WTC11 (cell line): ENCODE measurements around the gene SGPL1. TPM values are rescaled to one million over a fixed set of nuclear protein-coding genes. Genes with fewer than 3 reads are reported as not detected.

Experiments
- ATAC-seq: fragments of 200-7000 bp; cut with Tn5 transposase; 2 replicates; pipeline ENCODE4 v1.10.0; 2021; ENCODE audit warnings: mild to moderate bottlenecking, moderate library complexity
- CTCF ChIA-PET: fragments of 300-600 bp; sonication (Branson Sonifier 250); formaldehyde crosslinking; loops from one replicate; lab custom pipeline; 2021; ENCODE audit warnings: antibody characterized with exemption; lab: Charles Lee
- POLR2A ChIA-PET: fragments of 350-600 bp; sonication (Branson Sonifier 250); formaldehyde crosslinking; loops from one replicate; lab custom pipeline; 2021; ENCODE audit warnings: antibody characterized with exemption; lab: Charles Lee
- DNase-seq: peaks from one replicate; pipeline ENCODE4 v3.0.0; 2021; ENCODE audit warnings: low spot score
- H3K27ac Mint-ChIP-seq: 2 replicates; pipeline ENCODE4 v1.8.0; 2021; ENCODE audit warnings: mixed read lengths
- H3K27me3 Mint-ChIP-seq: 2 replicates; pipeline ENCODE4 v1.8.0; 2021; ENCODE audit warnings: low read depth, mild to moderate bottlenecking, moderate library complexity, mixed read lengths
- H3K36me3 Mint-ChIP-seq: 2 replicates; pipeline ENCODE4 v1.8.0; 2021; ENCODE audit warnings: mixed read lengths
- H3K4me1 Mint-ChIP-seq: 2 replicates; pipeline ENCODE4 v1.8.0; 2022; ENCODE audit warnings: mixed read lengths
- H3K4me3 Mint-ChIP-seq: 2 replicates; pipeline ENCODE4 v1.8.0; 2021; ENCODE audit warnings: mild to moderate bottlenecking, moderate library complexity, mixed read lengths
- H3K9me3 Mint-ChIP-seq: 2 replicates; pipeline ENCODE4 v1.8.0; 2021; ENCODE audit warnings: mixed read lengths
- FOXP1 ChIP-seq: sonication (generic); formaldehyde crosslinking; IDR thresholded peaks from 2 replicates; pipeline ENCODE4 v1.8.0; 2022; ENCODE audit warnings: missing genetic modification reagents, mild to moderate bottlenecking, moderate library complexity, borderline replicate concordance
- GABPB1 ChIP-seq: sonication (generic); formaldehyde crosslinking; IDR thresholded peaks from 2 replicates; pipeline ENCODE4 v1.8.1; 2023; ENCODE audit warnings: mild to moderate bottlenecking, missing genetic modification reagents
- HMGA2 ChIP-seq: fragments of 250-450 bp; sonication (Bioruptor Pico); IDR thresholded peaks from 2 replicates; pipeline ENCODE4 v1.4.0; 2021; ENCODE audit warnings: mild to moderate bottlenecking, moderate library complexity
- JAZF1 ChIP-seq: fragments of 250-450 bp; sonication (Bioruptor Pico); IDR thresholded peaks from 2 replicates; pipeline ENCODE4 v1.9.0; 2021; ENCODE audit warnings: moderate library complexity, mild to moderate bottlenecking, inconsistent platforms
- KAT7 ChIP-seq: sonication (generic); formaldehyde crosslinking; IDR thresholded peaks from 2 replicates; pipeline ENCODE4 v1.8.1; 2023; ENCODE audit warnings: missing genetic modification reagents, mild to moderate bottlenecking, borderline replicate concordance
- NR1H2 ChIP-seq: sonication (generic); formaldehyde crosslinking; IDR thresholded peaks from 2 replicates; pipeline ENCODE4 v1.9.0; 2021; ENCODE audit warnings: mild to moderate bottlenecking, moderate library complexity, missing genetic modification reagents
- NR2C2 ChIP-seq: sonication (generic); formaldehyde crosslinking; IDR thresholded peaks from 2 replicates; pipeline ENCODE4 v1.8.0; 2022; ENCODE audit warnings: mild to moderate bottlenecking, missing genetic modification reagents
- PRRX2 ChIP-seq: fragments of 250-450 bp; sonication (Bioruptor Pico); IDR thresholded peaks from 2 replicates; pipeline ENCODE4 v1.8.0; 2021; ENCODE audit warnings: mild to moderate bottlenecking
- TCF7 ChIP-seq: sonication (generic); formaldehyde crosslinking; IDR thresholded peaks from 2 replicates; pipeline ENCODE4 v1.8.0; 2022; ENCODE audit warnings: mild to moderate bottlenecking, low read depth, missing genetic modification reagents, moderate library complexity
- ZNF121 ChIP-seq: sonication (generic); formaldehyde crosslinking; IDR thresholded peaks from 2 replicates; pipeline ENCODE4 v1.8.0; 2023; ENCODE audit warnings: missing genetic modification reagents
- ZNF232 ChIP-seq: sonication (generic); formaldehyde crosslinking; IDR thresholded peaks from 2 replicates; pipeline ENCODE4 v1.8.0; 2022; ENCODE audit warnings: mild to moderate bottlenecking, missing genetic modification reagents
- ZNF396 ChIP-seq: fragments of 250-450 bp; sonication (Bioruptor Pico); IDR thresholded peaks from 2 replicates; pipeline ENCODE4 v1.8.0; 2021; ENCODE audit warnings: mild to moderate bottlenecking, moderate library complexity, borderline replicate concordance
- ZNF416 ChIP-seq: fragments of 250-450 bp; sonication (Bioruptor Pico); IDR thresholded peaks from 2 replicates; pipeline ENCODE4 v1.9.0; 2021; ENCODE audit warnings: mild to moderate bottlenecking, inconsistent platforms
- total RNA-seq: library from RNA; stranded (reverse); gene quantifications from 3 replicates; pipeline ENCODE4 v1.2.3, GENCODE V29; 2021
- TF ChIP-seq, protein P1 (sequence below): fragments of 250-450 bp; sonication (Bioruptor Pico); IDR thresholded peaks from 2 replicates; pipeline ENCODE4 v1.9.0; 2021; ENCODE audit warnings: mild to moderate bottlenecking
- TF ChIP-seq, protein P2 (sequence below): sonication (generic); formaldehyde crosslinking; IDR thresholded peaks from 2 replicates; pipeline ENCODE4 v1.8.1; 2022; ENCODE audit warnings: mild to moderate bottlenecking, moderate library complexity, missing genetic modification reagents
- TF ChIP-seq, protein P3 (sequence below): fragments of 250-450 bp; sonication (Bioruptor Pico); IDR thresholded peaks from 2 replicates; pipeline ENCODE4 v1.9.0; 2021; ENCODE audit warnings: moderate library complexity, mild to moderate bottlenecking, inconsistent platforms, borderline replicate concordance
- TF ChIP-seq, protein P4 (sequence below): sonication (generic); formaldehyde crosslinking; IDR thresholded peaks from 2 replicates; pipeline ENCODE4 v1.8.0; 2022; ENCODE audit warnings: mild to moderate bottlenecking, missing genetic modification reagents
- TF ChIP-seq, protein P5 (sequence below): sonication (generic); formaldehyde crosslinking; IDR thresholded peaks from 2 replicates; pipeline ENCODE4 v1.8.1; 2022; ENCODE audit warnings: mild to moderate bottlenecking, missing genetic modification reagents, moderate library complexity, borderline replicate concordance
- TF ChIP-seq, protein P6 (sequence below): fragments of 250-450 bp; sonication (Bioruptor Pico); conservative IDR thresholded peaks from 2 replicates; pipeline ENCODE4 v1.9.0; 2021; ENCODE audit warnings: mild to moderate bottlenecking
- TF ChIP-seq, protein P7 (sequence below): sonication (generic); formaldehyde crosslinking; conservative IDR thresholded peaks from 2 replicates; pipeline ENCODE4 v1.8.1; 2023; ENCODE audit warnings: mild to moderate bottlenecking, low read depth, missing genetic modification reagents, moderate library complexity
- TF ChIP-seq, protein P8 (sequence below): sonication (generic); formaldehyde crosslinking; IDR thresholded peaks from 2 replicates; pipeline ENCODE4 v1.8.1; 2023; ENCODE audit warnings: mild to moderate bottlenecking, missing genetic modification reagents

The SGPL1 gene
- total RNA-seq, 1 experiment from 2014 or later, result 44.6 TPM

DNA sequence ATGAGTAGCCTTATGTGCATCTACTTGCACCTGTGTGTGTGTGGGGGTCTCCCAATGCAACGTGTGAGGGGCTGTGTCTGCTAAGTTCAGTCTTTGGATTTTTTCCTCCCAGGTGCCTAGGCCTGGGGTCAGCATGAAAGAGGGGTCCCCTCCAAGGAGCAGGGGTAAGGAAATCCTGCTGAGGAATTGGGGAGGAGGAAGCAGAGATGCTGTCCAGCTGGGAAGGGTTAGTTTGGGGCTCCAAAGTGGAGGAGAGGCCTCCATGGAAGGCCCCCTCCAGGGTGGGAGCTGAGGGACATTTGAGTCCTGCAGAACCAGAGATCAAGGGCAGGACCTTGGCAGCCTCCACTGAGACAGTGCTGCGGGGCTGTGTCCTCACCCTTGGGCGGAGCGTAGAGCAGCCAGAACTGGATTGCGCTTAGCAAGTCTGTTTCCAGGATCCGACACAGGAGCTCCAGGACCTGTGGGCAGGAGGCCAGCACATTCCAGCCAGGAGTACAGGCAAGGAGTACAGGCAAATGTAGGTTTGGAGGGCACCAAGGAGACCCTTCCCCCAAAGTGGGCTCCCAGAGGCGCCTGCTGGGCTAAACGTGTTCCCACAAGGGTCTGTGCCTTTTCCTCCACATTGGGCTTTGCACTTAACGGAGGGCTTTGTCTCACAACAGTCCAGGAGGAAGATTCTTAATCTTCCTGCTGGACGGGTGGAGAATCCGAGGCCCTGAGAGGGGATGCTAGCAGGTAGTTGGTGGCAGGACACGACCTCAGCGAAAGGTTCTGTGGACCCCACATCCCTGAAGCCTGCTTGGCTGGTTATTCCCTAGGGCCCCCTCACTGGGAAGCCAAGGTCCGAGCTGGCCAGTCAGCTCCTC, 40.7 kb upstream of the SGPL1 start (continued):
- no peak for TF ChIP-seq KAT7
- TF ChIP-seq ZNF121 (CRISPR knock-in tag), result no peak
- TF ChIP-seq HMGA2 (CRISPR knock-in tag), result no peak
- TF ChIP-seq, protein P1, sequence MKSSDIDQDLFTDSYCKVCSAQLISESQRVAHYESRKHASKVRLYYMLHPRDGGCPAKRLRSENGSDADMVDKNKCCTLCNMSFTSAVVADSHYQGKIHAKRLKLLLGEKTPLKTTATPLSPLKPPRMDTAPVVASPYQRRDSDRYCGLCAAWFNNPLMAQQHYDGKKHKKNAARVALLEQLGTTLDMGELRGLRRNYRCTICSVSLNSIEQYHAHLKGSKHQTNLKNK (CRISPR knock-in tag), result no peak
- no peak for TF ChIP-seq ZNF232 (CRISPR knock-in tag)
- TF ChIP-seq, protein P2, sequence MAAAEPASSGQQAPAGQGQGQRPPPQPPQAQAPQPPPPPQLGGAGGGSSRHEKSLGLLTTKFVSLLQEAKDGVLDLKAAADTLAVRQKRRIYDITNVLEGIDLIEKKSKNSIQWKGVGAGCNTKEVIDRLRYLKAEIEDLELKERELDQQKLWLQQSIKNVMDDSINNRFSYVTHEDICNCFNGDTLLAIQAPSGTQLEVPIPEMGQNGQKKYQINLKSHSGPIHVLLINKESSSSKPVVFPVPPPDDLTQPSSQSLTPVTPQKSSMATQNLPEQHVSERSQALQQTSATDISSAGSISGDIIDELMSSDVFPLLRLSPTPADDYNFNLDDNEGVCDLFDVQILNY (CRISPR knock-in tag), result no peak
- TF ChIP-seq NR1H2 (CRISPR knock-in tag), result no peak
- TF ChIP-seq JAZF1, result no peak

DNA sequence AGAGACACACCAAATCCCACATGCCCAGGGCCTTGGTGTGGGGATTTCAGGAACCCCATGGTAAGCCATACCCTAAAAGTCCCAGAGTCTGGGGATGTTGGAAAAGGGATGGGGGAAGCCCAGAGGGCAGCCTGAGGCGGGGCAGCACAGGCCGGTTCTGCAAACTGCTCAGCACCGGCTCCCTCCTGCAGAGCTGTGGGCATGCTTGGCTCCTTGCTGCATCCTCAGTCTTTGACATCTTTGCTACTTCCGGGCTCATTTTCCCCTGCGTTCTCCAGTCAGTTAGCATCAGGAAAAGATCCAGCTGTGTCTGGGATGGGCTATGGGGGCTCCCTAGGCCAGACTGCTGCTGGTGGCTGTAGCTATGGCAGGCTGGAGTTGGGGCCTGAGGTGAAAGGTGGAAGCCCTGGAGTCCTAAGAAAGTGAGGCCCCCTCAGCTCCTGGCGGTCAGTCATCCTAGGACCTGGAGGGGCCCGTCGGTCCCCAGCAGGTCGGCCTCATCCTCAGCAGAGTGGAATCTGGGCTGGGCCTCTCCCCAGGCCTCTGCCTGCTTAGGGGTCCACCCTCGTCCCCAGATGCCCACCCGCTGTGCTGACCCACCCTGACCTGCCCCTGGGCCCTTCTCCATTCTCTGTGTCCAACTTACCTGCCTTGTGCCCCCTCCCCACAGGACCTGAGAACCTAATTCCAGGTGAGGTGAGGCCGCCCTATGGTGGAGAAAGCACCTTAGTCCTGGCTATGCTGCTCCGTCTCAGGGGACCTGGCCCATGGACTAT, 39.9 kb upstream of the SGPL1 start:
- Mint-ChIP-seq H3K27ac (no peak overlapping the region), H3K9me3 (no peaks in the 10 kb centered on the region), H3K27me3 (no peaks in the 10 kb centered on the region; the same call in 1 of the 2 replicates), H3K36me3 (no peaks in the 10 kb centered on the region), H3K4me1 (peaks cover 3% of the 10 kb centered on the region; the same call in 1 of the 2 replicates), H3K4me3 (no peak overlapping the region)
- no peak for DNase-seq
- ChIA-PET POLR2A (no interaction called here), CTCF (no interaction called here)
- no peak for ATAC-seq
- TF ChIP-seq TCF7, result no peak
- TF ChIP-seq, protein P2 (CRISPR knock-in tag), result no peak
- TF ChIP-seq GABPB1, result no peak
- TF ChIP-seq, protein P3, sequence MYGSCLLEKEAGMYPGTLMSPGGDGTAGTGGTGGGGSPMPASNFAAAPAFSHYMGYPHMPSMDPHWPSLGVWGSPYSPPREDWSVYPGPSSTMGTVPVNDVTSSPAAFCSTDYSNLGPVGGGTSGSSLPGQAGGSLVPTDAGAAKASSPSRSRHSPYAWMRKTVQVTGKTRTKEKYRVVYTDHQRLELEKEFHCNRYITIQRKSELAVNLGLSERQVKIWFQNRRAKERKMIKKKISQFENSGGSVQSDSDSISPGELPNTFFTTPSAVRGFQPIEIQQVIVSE (CRISPR knock-in tag), result no peak
- no peak for TF ChIP-seq HMGA2 (CRISPR knock-in tag)
- TF ChIP-seq ZNF396, result no peak
- no peak for TF ChIP-seq KAT7
- TF ChIP-seq, protein P4, sequence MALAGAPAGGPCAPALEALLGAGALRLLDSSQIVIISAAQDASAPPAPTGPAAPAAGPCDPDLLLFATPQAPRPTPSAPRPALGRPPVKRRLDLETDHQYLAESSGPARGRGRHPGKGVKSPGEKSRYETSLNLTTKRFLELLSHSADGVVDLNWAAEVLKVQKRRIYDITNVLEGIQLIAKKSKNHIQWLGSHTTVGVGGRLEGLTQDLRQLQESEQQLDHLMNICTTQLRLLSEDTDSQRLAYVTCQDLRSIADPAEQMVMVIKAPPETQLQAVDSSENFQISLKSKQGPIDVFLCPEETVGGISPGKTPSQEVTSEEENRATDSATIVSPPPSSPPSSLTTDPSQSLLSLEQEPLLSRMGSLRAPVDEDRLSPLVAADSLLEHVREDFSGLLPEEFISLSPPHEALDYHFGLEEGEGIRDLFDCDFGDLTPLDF, result no peak
- no peak for TF ChIP-seq FOXP1 (CRISPR knock-in tag)
- no peak for TF ChIP-seq PRRX2 (CRISPR knock-in tag)
- TF ChIP-seq, protein P5, sequence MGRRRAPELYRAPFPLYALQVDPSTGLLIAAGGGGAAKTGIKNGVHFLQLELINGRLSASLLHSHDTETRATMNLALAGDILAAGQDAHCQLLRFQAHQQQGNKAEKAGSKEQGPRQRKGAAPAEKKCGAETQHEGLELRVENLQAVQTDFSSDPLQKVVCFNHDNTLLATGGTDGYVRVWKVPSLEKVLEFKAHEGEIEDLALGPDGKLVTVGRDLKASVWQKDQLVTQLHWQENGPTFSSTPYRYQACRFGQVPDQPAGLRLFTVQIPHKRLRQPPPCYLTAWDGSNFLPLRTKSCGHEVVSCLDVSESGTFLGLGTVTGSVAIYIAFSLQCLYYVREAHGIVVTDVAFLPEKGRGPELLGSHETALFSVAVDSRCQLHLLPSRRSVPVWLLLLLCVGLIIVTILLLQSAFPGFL (CRISPR knock-in tag), result no peak
- TF ChIP-seq, protein P6, sequence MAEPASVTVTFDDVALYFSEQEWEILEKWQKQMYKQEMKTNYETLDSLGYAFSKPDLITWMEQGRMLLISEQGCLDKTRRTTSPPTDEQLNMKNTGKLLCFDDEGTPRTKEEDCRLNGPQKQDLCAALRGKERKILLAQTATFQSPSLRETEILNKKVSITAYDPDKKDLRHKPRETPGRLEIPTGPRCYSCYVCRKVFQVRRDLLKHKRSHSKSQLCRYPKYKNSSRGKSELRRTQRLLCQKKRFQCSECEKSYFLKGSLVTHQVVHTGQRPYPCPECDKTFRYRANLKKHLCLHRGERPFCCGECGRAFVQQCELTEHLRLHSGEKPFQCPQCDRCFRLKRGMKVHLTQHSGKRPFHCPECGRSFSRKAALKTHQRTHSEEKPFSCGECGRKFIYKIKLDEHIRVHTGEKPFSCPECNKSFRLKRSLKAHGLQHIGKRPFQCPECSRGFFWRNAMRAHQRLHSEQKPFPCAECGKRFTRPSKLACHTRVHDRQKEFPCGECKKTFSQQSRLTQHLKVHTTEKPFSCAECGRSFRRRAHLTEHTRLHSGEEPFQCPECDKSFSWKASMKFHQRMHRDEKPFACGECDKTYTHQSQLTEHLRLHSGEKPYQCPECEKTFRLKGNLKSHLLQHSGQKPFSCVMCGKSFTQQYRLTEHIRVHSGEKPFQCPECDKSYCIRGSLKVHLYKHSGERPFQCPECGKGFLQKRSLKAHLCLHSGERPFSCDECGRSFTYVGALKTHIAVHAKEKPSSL (CRISPR knock-in tag), result no peak
- no peak for TF ChIP-seq ZNF416
- TF ChIP-seq NR1H2 (CRISPR knock-in tag), result no peak
- TF ChIP-seq NR2C2, result no peak
- TF ChIP-seq, protein P7, sequence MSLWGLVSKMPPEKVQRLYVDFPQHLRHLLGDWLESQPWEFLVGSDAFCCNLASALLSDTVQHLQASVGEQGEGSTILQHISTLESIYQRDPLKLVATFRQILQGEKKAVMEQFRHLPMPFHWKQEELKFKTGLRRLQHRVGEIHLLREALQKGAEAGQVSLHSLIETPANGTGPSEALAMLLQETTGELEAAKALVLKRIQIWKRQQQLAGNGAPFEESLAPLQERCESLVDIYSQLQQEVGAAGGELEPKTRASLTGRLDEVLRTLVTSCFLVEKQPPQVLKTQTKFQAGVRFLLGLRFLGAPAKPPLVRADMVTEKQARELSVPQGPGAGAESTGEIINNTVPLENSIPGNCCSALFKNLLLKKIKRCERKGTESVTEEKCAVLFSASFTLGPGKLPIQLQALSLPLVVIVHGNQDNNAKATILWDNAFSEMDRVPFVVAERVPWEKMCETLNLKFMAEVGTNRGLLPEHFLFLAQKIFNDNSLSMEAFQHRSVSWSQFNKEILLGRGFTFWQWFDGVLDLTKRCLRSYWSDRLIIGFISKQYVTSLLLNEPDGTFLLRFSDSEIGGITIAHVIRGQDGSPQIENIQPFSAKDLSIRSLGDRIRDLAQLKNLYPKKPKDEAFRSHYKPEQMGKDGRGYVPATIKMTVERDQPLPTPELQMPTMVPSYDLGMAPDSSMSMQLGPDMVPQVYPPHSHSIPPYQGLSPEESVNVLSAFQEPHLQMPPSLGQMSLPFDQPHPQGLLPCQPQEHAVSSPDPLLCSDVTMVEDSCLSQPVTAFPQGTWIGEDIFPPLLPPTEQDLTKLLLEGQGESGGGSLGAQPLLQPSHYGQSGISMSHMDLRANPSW (CRISPR knock-in tag), result no peak
- TF ChIP-seq, protein P8, sequence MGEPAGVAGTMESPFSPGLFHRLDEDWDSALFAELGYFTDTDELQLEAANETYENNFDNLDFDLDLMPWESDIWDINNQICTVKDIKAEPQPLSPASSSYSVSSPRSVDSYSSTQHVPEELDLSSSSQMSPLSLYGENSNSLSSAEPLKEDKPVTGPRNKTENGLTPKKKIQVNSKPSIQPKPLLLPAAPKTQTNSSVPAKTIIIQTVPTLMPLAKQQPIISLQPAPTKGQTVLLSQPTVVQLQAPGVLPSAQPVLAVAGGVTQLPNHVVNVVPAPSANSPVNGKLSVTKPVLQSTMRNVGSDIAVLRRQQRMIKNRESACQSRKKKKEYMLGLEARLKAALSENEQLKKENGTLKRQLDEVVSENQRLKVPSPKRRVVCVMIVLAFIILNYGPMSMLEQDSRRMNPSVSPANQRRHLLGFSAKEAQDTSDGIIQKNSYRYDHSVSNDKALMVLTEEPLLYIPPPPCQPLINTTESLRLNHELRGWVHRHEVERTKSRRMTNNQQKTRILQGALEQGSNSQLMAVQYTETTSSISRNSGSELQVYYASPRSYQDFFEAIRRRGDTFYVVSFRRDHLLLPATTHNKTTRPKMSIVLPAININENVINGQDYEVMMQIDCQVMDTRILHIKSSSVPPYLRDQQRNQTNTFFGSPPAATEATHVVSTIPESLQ (CRISPR knock-in tag), result no peak
